KMS-11 (cell line): ENCODE data around the gene PAX2.

Experiments
- H2AFZ ChIP-seq: fragments of 200-600 bp; sonication (generic); 2 replicates; pipeline ENCODE4 v1.6.1; 2016; ENCODE audit warnings: antibody characterized with exemption, mixed run types, low read depth
- H3K27ac ChIP-seq: fragments of 200-600 bp; sonication (generic); 2 replicates; pipeline ENCODE4 v1.6.1; 2016; ENCODE audit warnings: mild to moderate bottlenecking, mixed run types
- H3K27me3 ChIP-seq: fragments of 200-600 bp; sonication (generic); 2 replicates; pipeline ENCODE4 v1.6.1; 2017; ENCODE audit warnings: mild to moderate bottlenecking, low read depth, mixed run types, moderate library complexity; ENCODE audit not compliant: insufficient read depth
- H3K36me3 ChIP-seq: fragments of 200-600 bp; sonication (generic); 2 replicates; pipeline ENCODE4 v1.6.1; 2017; ENCODE audit warnings: mild to moderate bottlenecking, mixed run types; ENCODE audit not compliant: insufficient read depth
- H3K4me1 ChIP-seq: fragments of 200-600 bp; sonication (generic); 2 replicates; pipeline ENCODE4 v1.6.1; 2016; ENCODE audit warnings: mild to moderate bottlenecking, low read depth, mixed run types; ENCODE audit not compliant: poor library complexity, severe bottlenecking
- H3K4me2 ChIP-seq: fragments of 200-600 bp; sonication (generic); 2 replicates; pipeline ENCODE4 v1.7.0; 2016; ENCODE audit warnings: mild to moderate bottlenecking, mixed run types
- H3K4me3 ChIP-seq: fragments of 200-600 bp; sonication (generic); IDR thresholded peaks from 2 replicates; pipeline ENCODE4 v1.6.1; 2017; ENCODE audit warnings: low read depth, low read length, mixed read lengths; ENCODE audit not compliant: insufficient read depth
- H3K79me2 ChIP-seq: fragments of 200-600 bp; sonication (generic); 2 replicates; pipeline ENCODE4 v1.6.1; 2016; ENCODE audit warnings: low read depth, mixed run types; ENCODE audit not compliant: insufficient read depth
- H3K9ac ChIP-seq: fragments of 200-600 bp; sonication (generic); 2 replicates; pipeline ENCODE4 v1.6.1; 2016; ENCODE audit warnings: mild to moderate bottlenecking, mixed run types
- H4K20me1 ChIP-seq: fragments of 200-600 bp; sonication (generic); 2 replicates; pipeline ENCODE4 v1.6.1; 2016; ENCODE audit warnings: mild to moderate bottlenecking, mixed run types; ENCODE audit not compliant: insufficient read depth
- TF ChIP-seq, protein P1 (sequence below): fragments of 200-600 bp; sonication (generic); conservative IDR thresholded peaks from 2 replicates; pipeline ENCODE4 v1.6.1; 2017; ENCODE audit warnings: low read depth, mild to moderate bottlenecking, antibody characterized with exemption, low read length, moderate library complexity, mixed read lengths

Gene PAX2

DNA sequence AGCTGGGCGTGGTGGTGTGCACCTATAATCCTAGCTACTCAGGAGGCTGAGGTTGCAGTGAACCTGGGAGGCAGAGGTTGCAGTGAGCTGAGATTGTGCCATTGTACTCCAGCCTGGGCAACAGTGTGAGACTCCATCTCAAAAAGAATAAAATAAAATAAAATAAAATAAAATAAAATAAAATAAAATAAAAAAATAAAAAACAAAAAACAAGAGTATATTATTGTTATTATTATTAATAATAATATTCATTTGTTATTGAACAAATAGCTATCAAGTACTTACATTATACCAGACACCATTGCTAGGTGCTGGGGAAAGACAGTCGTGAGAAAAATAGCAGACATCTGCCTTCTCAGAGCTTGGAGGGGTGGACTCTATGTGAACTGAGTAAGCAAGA lies 24.1 kb downstream of the PAX2 start:
- no peaks in the 10 kb centered on the region for H3K36me3 ChIP-seq
- H3K4me3 ChIP-seq: no peak overlapping the region
- H4K20me1 ChIP-seq: no peaks in the 10 kb centered on the region
- TF ChIP-seq, protein P1, sequence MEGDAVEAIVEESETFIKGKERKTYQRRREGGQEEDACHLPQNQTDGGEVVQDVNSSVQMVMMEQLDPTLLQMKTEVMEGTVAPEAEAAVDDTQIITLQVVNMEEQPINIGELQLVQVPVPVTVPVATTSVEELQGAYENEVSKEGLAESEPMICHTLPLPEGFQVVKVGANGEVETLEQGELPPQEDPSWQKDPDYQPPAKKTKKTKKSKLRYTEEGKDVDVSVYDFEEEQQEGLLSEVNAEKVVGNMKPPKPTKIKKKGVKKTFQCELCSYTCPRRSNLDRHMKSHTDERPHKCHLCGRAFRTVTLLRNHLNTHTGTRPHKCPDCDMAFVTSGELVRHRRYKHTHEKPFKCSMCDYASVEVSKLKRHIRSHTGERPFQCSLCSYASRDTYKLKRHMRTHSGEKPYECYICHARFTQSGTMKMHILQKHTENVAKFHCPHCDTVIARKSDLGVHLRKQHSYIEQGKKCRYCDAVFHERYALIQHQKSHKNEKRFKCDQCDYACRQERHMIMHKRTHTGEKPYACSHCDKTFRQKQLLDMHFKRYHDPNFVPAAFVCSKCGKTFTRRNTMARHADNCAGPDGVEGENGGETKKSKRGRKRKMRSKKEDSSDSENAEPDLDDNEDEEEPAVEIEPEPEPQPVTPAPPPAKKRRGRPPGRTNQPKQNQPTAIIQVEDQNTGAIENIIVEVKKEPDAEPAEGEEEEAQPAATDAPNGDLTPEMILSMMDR: no peak
- no peaks in the 10 kb centered on the region for H3K79me2 ChIP-seq
- no peak overlapping the region for H3K4me2 ChIP-seq
- H3K4me1 ChIP-seq: no peaks in the 10 kb centered on the region
- no peak overlapping the region for H2AFZ ChIP-seq
- H3K9ac ChIP-seq: no peak overlapping the region
- no peaks in the 10 kb centered on the region for H3K27me3 ChIP-seq
- no peak overlapping the region for H3K27ac ChIP-seq

DNA sequence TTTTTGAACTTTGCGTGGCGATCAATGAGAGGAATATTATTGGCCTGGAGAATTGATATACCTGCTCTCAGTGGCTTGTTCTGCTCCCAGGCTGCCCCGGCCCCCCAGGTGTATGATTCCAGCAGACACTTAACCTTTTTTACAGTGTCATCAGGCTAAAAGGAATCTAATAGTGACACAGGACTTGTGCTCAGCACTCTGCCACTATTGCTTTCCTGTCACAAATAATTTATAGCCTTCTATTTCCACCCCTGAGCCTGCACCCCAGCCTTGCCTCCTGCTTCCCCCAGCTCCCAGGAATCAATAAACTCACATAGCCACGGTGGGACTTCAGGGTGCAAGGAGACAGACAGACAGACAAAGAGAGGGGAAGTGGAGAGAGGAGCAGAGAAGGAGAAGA lies 28.3 kb downstream of the PAX2 start:
- TF ChIP-seq, protein P1: no peak
- H4K20me1 ChIP-seq: no peaks in the 10 kb centered on the region
- H3K27ac ChIP-seq: no peak overlapping the region
- H3K79me2 ChIP-seq: no peaks in the 10 kb centered on the region
- H3K9ac ChIP-seq: no peak overlapping the region
- no peaks in the 10 kb centered on the region for H3K27me3 ChIP-seq
- no peak overlapping the region for H3K4me2 ChIP-seq
- no peak overlapping the region for H3K4me3 ChIP-seq
- H3K36me3 ChIP-seq: no peaks in the 10 kb centered on the region
- H3K4me1 ChIP-seq: no peaks in the 10 kb centered on the region
- H2AFZ ChIP-seq: no peak overlapping the region

DNA sequence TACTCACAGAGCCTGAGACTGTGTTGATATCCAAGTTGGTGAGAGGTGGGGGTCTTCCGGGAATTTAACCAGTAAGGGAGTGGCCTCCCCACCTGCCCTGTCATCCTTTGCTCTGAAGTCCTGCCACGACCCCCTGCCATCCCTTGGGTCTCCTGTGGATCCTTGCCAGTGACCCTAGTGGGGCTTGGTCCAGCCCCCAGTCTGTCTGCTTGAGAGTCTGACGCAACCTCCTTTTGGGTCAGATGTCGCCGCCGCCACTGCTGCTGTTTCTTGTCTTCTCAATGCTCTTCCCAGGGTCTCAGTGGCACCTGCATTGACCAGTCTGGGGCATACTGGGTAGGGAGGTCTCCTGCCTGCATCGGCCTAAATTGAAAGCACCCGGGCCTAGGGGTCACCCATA lies 28.8 kb downstream of the PAX2 start:
- Histone ChIP-seq H3K9ac (no peak overlapping the region), H3K4me1 (no peaks in the 10 kb centered on the region), H3K27me3 (no peaks in the 10 kb centered on the region), H3K36me3 (no peaks in the 10 kb centered on the region), H3K79me2 (no peaks in the 10 kb centered on the region), H3K4me3 (no peak overlapping the region), H2AFZ (no peak overlapping the region), H3K27ac (no peak overlapping the region), H4K20me1 (no peaks in the 10 kb centered on the region), H3K4me2 (no peak overlapping the region)
- TF ChIP-seq, protein P1: no peak

DNA sequence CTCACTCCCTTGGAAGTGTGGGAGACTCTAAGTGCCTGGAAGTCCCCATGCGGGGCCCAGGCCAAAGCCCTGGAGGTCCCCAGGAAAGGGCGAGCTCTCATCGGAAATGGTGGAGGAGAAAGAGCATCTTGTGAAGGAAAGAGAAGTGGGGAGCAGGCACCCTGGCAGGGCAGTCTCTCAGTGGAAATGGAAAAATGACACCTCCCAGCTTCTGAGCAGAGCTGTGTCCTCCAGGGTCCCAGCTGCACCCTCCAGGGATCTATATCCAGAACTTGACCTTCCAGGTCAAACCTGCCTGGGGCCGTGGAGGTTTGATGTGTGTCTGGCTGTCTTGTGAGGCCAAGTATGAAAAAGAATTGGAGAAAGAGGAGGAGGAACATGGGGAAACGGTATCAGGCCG lies 29.5 kb downstream of the PAX2 start:
- Histone ChIP-seq H3K4me2 (no peak overlapping the region), H3K27me3 (0 out of 2 replicates have a peak, but pooled peaks cover 3% of the 10 kb centered on the region), H4K20me1 (no peaks in the 10 kb centered on the region), H3K27ac (no peak overlapping the region), H3K9ac (no peak overlapping the region), H3K79me2 (no peaks in the 10 kb centered on the region), H3K36me3 (no peaks in the 10 kb centered on the region), H2AFZ (no peak overlapping the region), H3K4me3 (no peak overlapping the region), H3K4me1 (no peaks in the 10 kb centered on the region)
- TF ChIP-seq, protein P1: no peak
